HUES48 (cell line): Measurements from ENCODE around the gene BICC1.

Experiments used
- H3K27ac ChIP-seq: one replicate; pipeline ENCODE4 v1.7.0; 2013; ENCODE audit warnings: low read depth, low read length, inconsistent platforms
- H3K27me3 ChIP-seq: 2 replicates; pipeline ENCODE4 v1.6.1; 2013; ENCODE audit warnings: mild to moderate bottlenecking, low read length; ENCODE audit not compliant: control insufficient read depth, insufficient read depth
- H3K36me3 ChIP-seq: 2 replicates; pipeline ENCODE4 v1.6.1; 2013; ENCODE audit warnings: low read length; ENCODE audit not compliant: control insufficient read depth, insufficient read depth
- H3K4me1 ChIP-seq: 2 replicates; pipeline ENCODE4 v1.6.1; 2013; ENCODE audit warnings: mild to moderate bottlenecking, low read length; ENCODE audit not compliant: control insufficient read depth, insufficient read depth
- H3K4me3 ChIP-seq: 2 replicates; pipeline ENCODE4 v1.5.1; 2013; ENCODE audit warnings: mild to moderate bottlenecking, low read depth, low read length
- H3K9ac ChIP-seq: 2 replicates; pipeline ENCODE4 v1.6.1; 2013; ENCODE audit warnings: mild to moderate bottlenecking, low read depth, low read length, moderate library complexity
- H3K9me3 ChIP-seq: 2 replicates; pipeline ENCODE4 v1.6.1; 2013; ENCODE audit warnings: low read length; ENCODE audit not compliant: control insufficient read depth, insufficient read depth

The BICC1 gene

DNA sequence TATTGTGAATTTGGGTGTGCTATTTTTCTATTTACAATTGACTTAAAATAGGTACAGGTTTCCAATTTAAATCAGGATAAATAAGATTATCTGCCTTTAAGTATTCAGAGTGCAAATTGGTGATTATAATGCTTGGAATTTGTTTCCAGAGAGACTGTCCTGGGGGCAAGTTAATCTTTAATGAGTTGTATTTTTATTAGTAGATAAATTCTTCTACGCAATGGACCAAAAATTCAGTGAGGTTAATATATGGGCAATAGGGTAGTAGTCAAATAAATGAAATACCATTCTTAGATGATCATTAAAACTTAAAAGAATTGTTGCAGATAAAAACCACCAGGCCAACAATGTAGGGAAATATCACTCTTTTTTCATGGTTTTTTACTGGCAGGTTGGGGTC lies 3.4 kb downstream of the BICC1 start:
- H3K9ac ChIP-seq: no peak overlapping the region
- H3K27me3 ChIP-seq: peaks cover 43% of the 10 kb centered on the region
- no peaks in the 10 kb centered on the region for H3K9me3 ChIP-seq
- H3K4me3 ChIP-seq: no peak overlapping the region
- no peaks in the 10 kb centered on the region for H3K36me3 ChIP-seq
- no peak overlapping the region for H3K27ac ChIP-seq
- H3K4me1 ChIP-seq: peaks cover 7% of the 10 kb centered on the region; the same call in 1 of the 2 replicates

DNA sequence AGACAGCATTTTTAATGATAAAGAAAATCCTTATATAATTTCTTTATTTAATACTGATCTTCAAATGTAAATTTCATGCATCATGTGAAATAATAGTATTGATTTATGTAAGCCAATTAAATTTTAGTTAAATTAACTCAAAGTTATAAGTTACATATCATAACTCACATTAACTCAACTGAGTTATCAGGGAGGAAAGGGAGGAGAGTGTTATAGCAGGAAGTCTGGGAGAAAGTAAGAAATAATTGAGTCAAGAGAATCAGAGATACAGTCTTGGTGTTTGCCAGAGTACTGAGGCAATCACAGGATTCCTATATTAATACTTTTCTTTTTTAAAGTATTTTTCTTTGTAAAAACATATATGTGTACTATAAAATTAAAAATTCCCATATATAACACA lies 4.0 kb downstream of the BICC1 start:
- Histone ChIP-seq H3K36me3 (no peaks in the 10 kb centered on the region), H3K9me3 (no peaks in the 10 kb centered on the region), H3K4me3 (no peak overlapping the region), H3K9ac (no peak overlapping the region), H3K27ac (no peak overlapping the region), H3K27me3 (peaks cover 37% of the 10 kb centered on the region), H3K4me1 (peaks cover 7% of the 10 kb centered on the region; the same call in 1 of the 2 replicates)

DNA sequence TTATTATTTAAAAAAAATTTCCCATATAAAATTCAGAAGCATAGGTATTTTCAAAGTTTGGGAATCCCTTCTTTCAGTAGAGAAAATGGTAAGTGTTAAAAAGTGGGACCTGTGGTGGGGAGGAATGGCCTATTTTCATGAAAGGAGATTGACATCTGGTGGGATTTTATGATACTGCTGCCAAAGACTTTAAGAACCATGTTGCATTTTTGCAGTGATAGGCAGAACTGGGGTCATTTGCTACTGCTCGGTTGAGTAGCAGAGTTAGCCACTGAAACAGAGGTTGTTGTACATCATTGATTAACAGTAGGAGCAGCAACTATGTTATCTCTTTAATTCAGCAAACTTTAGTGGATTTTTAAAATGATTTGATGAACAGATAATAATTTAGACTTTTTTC lies 4.4 kb downstream of the BICC1 start:
- no peak overlapping the region for H3K4me3 ChIP-seq
- H3K9ac ChIP-seq: no peak overlapping the region
- peaks cover 7% of the 10 kb centered on the region; the same call in 1 of the 2 replicates for H3K4me1 ChIP-seq
- no peaks in the 10 kb centered on the region for H3K9me3 ChIP-seq
- H3K27me3 ChIP-seq: peaks cover 33% of the 10 kb centered on the region
- no peaks in the 10 kb centered on the region for H3K36me3 ChIP-seq
- no peak overlapping the region for H3K27ac ChIP-seq

DNA sequence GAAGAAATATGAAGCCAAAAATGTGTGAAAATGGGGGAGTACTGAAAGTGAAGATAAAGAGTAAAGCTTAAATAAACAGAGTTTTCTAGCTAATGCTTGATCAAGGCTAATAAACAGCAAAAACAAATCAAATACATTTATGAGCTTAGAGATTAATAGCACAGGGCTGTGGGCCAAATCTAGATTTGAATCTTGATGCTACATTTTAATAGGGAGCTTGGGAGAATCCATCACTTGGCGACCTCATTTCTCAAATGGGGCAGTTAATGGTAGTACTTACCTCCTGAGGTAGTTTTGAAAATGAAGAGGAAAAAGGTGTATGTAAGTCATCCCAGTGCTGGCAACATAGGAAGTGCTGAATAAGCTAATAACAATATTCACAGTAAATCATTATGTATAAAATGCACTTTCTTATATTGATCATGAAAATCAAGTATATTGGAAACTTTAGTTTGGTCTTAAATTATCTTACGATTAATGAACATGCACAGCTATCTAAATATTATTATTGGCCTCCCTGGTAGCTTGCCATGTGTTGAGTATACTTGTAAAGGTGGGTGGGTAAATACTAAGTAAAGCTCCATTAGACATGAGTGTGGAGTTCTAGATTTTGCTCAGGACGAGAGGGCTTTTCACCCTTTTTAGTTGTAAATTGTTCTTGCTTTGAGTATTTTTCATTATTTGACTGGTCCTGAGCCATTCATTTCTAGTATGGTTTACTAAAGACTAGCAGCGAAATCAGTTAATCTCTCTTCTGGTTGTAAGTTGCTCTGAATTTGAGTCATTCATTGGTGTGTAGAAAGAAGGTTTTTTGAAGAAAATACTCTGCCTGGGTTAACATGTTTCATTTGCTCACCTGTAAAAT lies 5.1 kb downstream of the BICC1 start:
- H3K9ac ChIP-seq: no peak overlapping the region
- no peak overlapping the region for H3K4me3 ChIP-seq
- no peaks in the 10 kb centered on the region for H3K36me3 ChIP-seq
- peaks cover 7% of the 10 kb centered on the region; the same call in 1 of the 2 replicates for H3K4me1 ChIP-seq
- H3K27ac ChIP-seq: no peak overlapping the region
- peaks cover 27% of the 10 kb centered on the region for H3K27me3 ChIP-seq
- H3K9me3 ChIP-seq: no peaks in the 10 kb centered on the region

DNA sequence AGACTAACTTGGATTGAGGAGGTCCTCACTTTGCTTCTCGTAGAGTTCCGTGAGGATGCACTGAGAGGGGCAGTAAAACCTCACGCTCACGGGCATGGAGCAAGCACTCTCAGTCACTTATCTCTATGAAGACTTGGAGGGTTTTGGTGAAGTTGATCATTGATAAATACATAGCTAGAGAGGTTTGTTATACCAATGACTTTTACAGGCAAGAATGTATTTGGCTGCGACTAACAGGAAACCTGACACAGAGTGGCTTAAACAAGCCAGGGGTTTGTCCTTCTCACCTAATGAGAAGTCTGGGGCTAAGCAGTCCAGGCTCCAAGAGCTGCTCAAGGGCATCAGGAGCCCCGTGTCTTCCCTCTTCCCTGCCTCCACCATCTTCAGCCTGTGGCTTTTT lies 6.1 kb downstream of the BICC1 start:
- H3K36me3 ChIP-seq: no peaks in the 10 kb centered on the region
- H3K27ac ChIP-seq: no peak overlapping the region
- no peaks in the 10 kb centered on the region for H3K9me3 ChIP-seq
- peaks cover 18% of the 10 kb centered on the region for H3K27me3 ChIP-seq
- no peak overlapping the region for H3K9ac ChIP-seq
- no peak overlapping the region for H3K4me3 ChIP-seq
- H3K4me1 ChIP-seq: peaks cover 6% of the 10 kb centered on the region; the same call in 1 of the 2 replicates

- Histone ChIP-seq H3K36me3 (no peaks in the 10 kb centered on the region), H3K27me3 (no peaks in the 10 kb centered on the region), H3K9ac (no peak overlapping the region), H3K4me3 (no peak overlapping the region), H3K4me1 (peaks cover 4% of the 10 kb centered on the region), H3K27ac (no peak overlapping the region), H3K9me3 (peaks cover 4% of the 10 kb centered on the region; the same call in 1 of the 2 replicates)
These were observed 16.5 kb downstream of the BICC1 start for GRCh38 chr10:58529077-58529728.

DNA sequence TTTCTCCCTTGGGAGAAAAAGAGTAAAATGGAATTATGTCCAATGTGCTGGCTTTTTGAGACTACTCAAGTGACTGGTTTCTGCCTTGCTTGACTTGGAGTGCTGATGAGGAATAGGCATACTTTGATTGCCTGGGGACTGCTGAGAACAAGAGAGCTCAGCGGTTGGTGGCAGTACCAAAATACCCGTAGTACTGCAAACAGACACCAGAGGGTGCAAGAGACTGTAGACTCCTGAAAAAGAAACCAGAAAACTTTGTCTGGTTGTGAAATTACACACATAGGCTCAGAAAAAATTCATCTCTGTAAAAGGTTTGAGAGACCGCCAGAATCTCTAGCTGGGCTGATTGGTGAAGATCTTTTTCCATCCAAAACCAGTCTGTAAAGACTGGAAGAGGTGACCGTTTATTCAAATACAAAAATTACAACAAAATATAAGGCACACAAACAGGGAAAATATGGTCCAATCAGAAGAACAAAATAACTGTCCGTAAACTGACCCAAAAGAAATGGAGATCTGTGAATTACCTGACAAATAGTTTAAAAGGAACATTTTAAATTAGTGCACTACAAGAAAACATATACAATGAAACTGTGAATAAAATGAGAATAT lies 18.5 kb downstream of the BICC1 start:
- Histone ChIP-seq H3K4me1 (peaks cover 4% of the 10 kb centered on the region), H3K9me3 (peaks cover 4% of the 10 kb centered on the region; the same call in 1 of the 2 replicates), H3K4me3 (no peak overlapping the region), H3K27me3 (no peaks in the 10 kb centered on the region), H3K36me3 (no peaks in the 10 kb centered on the region), H3K27ac (no peak overlapping the region), H3K9ac (no peak overlapping the region)

DNA sequence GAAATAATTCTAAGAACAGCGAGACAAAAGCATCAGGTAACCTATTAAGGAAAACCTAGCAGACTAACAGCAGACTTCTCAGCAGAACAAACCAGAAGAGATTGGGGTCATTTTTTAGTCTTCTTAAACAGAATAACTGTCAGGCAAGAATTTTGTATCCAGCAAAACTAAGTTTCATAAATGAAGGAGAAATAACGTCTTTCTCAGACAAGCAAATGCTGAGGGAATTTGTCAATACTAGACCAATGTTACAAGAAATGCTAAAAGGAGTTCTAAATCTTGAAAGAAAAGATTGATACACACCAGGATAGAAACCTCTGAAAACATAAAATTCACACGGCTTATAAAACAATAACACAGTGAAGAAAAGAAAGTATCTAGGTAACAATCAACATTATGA lies 22.6 kb downstream of the BICC1 start:
- Histone ChIP-seq H3K9ac (no peak overlapping the region), H3K36me3 (no peaks in the 10 kb centered on the region), H3K27me3 (no peaks in the 10 kb centered on the region), H3K4me1 (peaks cover 4% of the 10 kb centered on the region), H3K9me3 (peaks cover 4% of the 10 kb centered on the region; the same call in 1 of the 2 replicates), H3K4me3 (no peak overlapping the region), H3K27ac (no peak overlapping the region)

- Histone ChIP-seq H3K9me3 (no peaks in the 10 kb centered on the region), H3K9ac (no peak overlapping the region), H3K27me3 (no peaks in the 10 kb centered on the region), H3K4me3 (no peak overlapping the region), H3K36me3 (no peaks in the 10 kb centered on the region), H3K4me1 (no peaks in the 10 kb centered on the region), H3K27ac (no peak overlapping the region)
These were observed 30.5 kb downstream of the BICC1 start for GRCh38 chr10:58543141-58543540.

DNA sequence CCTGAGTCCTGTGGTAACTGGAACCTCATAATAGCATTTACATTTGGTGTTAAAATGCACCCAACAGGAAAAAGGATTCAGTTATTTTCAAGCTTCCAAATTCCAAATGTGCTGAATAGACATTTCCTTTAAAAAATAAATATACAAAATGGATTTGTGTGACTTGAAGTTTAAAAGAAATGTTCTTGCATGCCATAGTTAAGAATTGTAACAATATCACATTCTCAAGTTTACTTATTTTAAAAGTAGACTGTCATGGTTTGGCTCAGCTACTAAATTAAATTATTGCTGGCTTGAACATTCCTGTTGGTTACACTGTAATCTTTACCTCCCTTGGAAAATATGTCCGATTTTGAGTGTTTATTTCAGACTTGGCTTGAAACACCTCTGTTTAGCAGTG lies 31.5 kb downstream of the BICC1 start:
- H3K4me3 ChIP-seq: no peak overlapping the region
- H3K9ac ChIP-seq: no peak overlapping the region
- H3K4me1 ChIP-seq: no peaks in the 10 kb centered on the region
- no peak overlapping the region for H3K27ac ChIP-seq
- no peaks in the 10 kb centered on the region for H3K27me3 ChIP-seq
- H3K36me3 ChIP-seq: no peaks in the 10 kb centered on the region
- H3K9me3 ChIP-seq: no peaks in the 10 kb centered on the region

DNA sequence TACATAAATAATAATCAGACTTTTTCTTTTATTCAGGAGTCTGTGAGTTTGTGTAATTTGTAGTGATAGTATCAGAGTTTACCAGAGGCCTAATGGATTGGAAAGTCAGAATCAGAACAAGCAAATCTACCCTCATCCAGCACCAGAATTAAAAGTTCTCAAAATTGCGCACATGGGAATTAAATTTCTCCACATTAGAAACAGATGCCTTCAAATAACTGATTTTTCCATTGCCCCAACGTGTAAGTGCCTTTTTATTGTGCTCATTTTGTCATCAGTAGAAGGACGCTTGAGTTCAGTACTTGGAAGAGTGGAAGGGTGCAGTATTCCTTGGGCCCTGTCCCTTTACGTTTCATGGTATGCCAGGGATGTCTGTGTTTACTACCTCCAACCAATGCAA lies 32.8 kb downstream of the BICC1 start:
- Histone ChIP-seq H3K36me3 (no peaks in the 10 kb centered on the region), H3K4me3 (no peak overlapping the region), H3K27ac (no peak overlapping the region), H3K9ac (no peak overlapping the region), H3K4me1 (no peaks in the 10 kb centered on the region), H3K9me3 (no peaks in the 10 kb centered on the region), H3K27me3 (no peaks in the 10 kb centered on the region)
